ENCODE data around the gene USP16.
A peak's percentile ranks its signal among the peaks of the same experiment; 100 is the strongest.

The USP16 gene

GRCh38 chr21:29082046-29082815 lies 57.8 kb downstream of the USP16 start:
- no peak for DNase-seq (ENCODE audit: low read depth, low spot score)

GRCh38 chr21:29083306-29083705 lies 58.8 kb downstream of the USP16 start:
- no peak for DNase-seq (ENCODE audit: low read depth, low spot score)

GRCh38 chr21:29084372-29084771 lies 59.9 kb downstream of the USP16 start:
- DNase-seq (ENCODE audit: low read depth, low spot score) = no peak

- DNase-seq (ENCODE audit: low read depth, low spot score) = no peak
Measured at GRCh38 chr21:29085106-29085752, 60.8 kb downstream of the USP16 start.

DNA sequence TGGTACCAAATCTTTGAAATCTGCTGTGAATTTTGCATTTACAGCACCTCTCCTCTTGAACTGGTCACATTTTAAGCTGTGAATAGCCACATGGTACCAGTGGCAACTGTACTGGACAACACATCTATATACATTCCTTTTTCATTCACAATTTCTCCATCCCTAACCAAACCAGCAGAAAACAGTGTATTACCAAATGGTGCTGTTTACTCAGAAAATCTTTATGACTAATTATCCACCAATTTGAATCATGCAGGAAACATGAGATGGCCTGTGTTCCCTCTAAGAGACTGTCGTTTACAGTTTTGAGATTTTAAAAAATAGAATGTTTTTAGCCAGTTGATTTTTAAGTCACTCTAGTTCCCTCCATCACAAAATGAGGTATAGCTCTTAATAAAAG lies 66.6 kb downstream of the USP16 start:
- DNase-seq (ENCODE audit: low read depth, low spot score) = peak; percentile 53

DNA sequence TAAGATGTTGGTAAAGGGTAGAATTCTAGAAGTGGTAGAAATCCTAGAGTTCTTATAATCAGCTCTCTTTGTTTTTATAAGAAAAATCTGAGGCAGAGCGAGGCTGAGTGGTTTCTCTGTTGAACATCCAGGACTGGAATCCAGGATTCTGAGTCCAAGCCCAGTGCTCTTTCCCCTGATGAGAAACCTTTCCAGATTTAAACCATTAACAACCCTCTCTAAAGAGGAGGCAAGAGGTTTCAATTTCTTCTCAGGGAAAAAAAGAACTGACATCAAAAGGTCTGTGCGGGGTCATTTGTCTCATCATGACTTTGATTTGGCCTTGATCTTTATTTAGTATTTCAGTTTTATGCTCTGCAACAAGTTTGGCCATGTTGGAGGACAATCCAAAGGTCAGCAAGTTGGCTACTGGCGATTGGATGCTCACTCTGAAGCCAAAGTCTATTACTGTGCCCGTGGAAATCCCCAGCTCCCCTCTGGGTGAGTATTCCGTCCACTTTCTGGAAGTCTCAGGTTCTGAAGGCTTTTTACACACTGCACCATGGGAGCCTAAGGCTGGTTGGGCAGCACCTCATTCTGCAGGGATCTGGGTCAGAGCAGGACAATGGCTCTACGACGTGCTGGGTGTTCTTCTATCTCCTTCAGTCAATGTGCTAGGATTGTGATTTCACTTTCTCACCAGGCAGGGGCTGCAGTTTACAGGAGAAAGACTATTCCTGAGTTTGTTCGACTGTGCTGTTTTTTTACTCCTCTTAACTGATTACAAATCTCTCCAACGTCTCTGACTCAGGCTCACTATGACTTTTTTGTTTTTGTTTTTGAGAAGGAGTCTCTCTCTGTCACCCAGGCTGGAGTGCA lies 67.9 kb downstream of the USP16 start:
- peak; percentile 46 for DNase-seq (ENCODE audit: low read depth, low spot score)

GRCh38 chr21:29096218-29097015 lies 71.9 kb downstream of the USP16 start:
- no peak for DNase-seq (ENCODE audit: low read depth, low spot score)

DNA sequence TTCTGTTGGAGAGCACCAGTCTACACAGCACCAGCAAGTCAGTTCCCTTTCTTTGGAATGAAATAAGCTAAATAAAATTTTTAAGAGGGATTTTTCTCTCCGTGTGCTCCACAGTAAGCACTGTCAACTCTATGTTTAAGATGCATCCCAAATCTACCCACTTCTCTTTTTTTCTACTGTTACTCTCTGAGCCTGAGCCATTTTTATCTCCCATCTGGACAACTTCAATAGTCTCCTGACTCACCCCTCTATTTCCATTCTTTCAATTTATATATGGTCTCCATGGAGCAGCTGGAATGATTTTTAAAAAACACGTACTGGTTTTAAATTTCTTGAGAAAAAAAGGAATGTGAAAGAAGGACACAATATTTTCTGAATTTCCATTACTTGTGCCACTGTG lies 73.7 kb downstream of the USP16 start:
- DNase-seq (ENCODE audit: low read depth, low spot score) = no peak

GRCh38 chr21:29102791-29103257 lies 78.4 kb downstream of the USP16 start:
- DNase-seq (ENCODE audit: low read depth, low spot score) = no peak

Data from astrocyte of the hippocampus (primary cell).